22Rv1 (cell line): ENCODE data around the gene EMID1.

Source experiments
- ZFX ChIP-seq: fragments of 450-650 bp; IDR thresholded peaks from 2 replicates; pipeline ENCODE4 v1.6.1; 2017; ENCODE audit warnings: antibody characterized with exemption, borderline replicate concordance
- TF ChIP-seq, protein P1 (sequence below): fragments of 450-650 bp; IDR thresholded peaks from 2 replicates; pipeline ENCODE4 v1.5.1; 2017; ENCODE audit warnings: mild to moderate bottlenecking

DNA sequence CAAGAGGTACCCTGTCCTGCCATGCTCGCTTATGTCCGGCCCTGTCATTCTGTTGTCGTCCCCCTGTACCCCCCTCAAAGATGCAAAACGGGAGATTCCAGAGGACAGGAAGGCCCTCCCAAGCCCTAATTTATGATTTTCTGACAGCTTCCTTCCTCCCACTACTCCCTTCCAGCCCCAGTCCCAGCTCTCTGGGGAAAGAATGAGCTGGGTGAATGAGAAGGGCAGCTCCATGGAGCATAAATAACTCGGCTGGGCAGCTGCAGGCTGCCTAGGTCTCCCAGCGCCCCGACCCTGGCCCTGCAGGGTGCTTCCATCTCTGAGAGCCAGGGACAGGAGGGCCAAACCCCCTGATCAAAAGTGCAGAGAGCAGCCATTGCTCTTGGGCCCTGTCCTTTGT, 3.9 kb upstream of the EMID1 start:
- TF ChIP-seq, protein P1, sequence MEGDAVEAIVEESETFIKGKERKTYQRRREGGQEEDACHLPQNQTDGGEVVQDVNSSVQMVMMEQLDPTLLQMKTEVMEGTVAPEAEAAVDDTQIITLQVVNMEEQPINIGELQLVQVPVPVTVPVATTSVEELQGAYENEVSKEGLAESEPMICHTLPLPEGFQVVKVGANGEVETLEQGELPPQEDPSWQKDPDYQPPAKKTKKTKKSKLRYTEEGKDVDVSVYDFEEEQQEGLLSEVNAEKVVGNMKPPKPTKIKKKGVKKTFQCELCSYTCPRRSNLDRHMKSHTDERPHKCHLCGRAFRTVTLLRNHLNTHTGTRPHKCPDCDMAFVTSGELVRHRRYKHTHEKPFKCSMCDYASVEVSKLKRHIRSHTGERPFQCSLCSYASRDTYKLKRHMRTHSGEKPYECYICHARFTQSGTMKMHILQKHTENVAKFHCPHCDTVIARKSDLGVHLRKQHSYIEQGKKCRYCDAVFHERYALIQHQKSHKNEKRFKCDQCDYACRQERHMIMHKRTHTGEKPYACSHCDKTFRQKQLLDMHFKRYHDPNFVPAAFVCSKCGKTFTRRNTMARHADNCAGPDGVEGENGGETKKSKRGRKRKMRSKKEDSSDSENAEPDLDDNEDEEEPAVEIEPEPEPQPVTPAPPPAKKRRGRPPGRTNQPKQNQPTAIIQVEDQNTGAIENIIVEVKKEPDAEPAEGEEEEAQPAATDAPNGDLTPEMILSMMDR: no peak
- TF ChIP-seq ZFX: no peak
